Activated CD8-positive, alpha-beta memory T cell treated with anti-CD3 and anti-CD28 coated beads, Interleukin-2, amount 50 U/mL, for 1 hour (primary cell): ENCODE data around the gene TDRD12.
"Not testable (repeated sequence)": the region's sequence is repeated elsewhere in the genome, so short reads cannot be mapped to it uniquely, and the experiment has no call there.

Experiments
- DNase-seq: peaks from one replicate; pipeline ENCODE4 v3.0.0-alpha.2; 2020; ENCODE audit errors: extremely low read depth

TDRD12 gene

GRCh38 chr19:32693151-32694108 lies 26.1 kb upstream of the TDRD12 start:
- DNase-seq, result not testable (repeated sequence)

DNA sequence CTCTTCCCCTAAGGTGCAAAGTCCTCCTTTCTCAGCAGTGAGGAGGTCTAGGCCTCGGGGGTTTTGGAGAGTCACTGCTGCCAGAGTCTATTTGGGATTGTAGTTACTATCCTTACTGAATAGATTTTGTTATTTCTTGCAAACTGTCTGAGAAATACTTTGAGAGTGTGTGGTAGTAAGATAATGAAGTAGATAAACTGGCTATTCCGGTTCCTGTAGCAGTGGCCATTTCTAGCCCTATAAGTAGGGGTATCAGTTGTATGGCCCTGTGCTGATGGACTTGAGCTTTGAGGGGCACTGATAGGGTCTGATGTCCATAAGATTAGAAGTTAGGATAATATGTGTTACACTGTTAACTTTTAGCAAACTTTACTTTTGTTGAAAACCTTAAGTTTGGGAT lies 25.3 kb upstream of the TDRD12 start:
- DNase-seq, result not testable (repeated sequence)

GRCh38 chr19:32694851-32695250 lies 24.7 kb upstream of the TDRD12 start:
- DNase-seq, result not testable (repeated sequence)

- not testable (repeated sequence) for DNase-seq
Measured at GRCh38 chr19:32695506-32695905, 24.1 kb upstream of the TDRD12 start.

- DNase-seq, result not testable (repeated sequence)
Measured at GRCh38 chr19:32696771-32697170, 22.8 kb upstream of the TDRD12 start.

- not testable (repeated sequence) for DNase-seq
Measured at GRCh38 chr19:32700129-32700528, 19.4 kb upstream of the TDRD12 start.

- no peak for DNase-seq
Measured at GRCh38 chr19:32702010-32702409, 17.6 kb upstream of the TDRD12 start.

GRCh38 chr19:32704006-32704405 lies 15.6 kb upstream of the TDRD12 start:
- DNase-seq, result not testable (repeated sequence)

DNA sequence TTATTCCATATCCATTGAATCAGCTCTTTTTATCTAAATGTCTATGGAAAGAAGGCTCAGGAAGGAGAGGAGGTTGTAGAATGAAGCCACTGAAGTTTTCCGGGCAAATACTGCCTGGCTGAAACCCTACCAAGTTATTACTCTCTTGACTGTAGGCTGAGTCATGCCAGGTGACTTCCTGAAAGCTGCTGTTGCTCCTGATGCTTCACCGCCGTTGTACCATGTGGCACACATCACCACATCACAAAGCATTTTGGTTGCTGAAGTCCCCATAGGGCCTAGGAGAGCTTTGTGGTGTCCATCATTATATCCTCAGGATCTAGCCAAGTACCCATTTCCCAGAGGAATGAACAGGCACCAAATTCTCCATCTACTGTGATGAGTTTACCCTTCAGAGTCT lies 11.1 kb upstream of the TDRD12 start:
- DNase-seq, result no peak

DNA sequence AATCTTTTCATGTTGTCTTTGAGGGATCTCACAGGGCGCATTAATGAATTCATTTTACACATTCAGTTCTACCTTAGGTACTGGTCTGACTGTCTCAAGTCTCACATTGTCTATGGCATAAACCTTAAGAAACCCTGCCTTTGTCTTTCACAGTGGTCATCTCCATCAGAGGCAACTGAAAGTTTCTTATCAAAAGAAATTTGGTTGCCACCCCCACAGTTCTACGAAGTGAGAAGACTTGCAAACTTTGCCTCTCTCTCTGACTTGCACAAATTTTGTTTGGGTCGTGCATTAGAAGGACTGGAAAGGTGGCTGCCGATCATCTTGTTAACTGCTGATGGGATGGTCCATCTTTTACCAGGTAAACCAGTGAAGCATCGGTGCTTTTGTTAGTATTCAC lies 10.5 kb upstream of the TDRD12 start:
- DNase-seq, result no peak

DNA sequence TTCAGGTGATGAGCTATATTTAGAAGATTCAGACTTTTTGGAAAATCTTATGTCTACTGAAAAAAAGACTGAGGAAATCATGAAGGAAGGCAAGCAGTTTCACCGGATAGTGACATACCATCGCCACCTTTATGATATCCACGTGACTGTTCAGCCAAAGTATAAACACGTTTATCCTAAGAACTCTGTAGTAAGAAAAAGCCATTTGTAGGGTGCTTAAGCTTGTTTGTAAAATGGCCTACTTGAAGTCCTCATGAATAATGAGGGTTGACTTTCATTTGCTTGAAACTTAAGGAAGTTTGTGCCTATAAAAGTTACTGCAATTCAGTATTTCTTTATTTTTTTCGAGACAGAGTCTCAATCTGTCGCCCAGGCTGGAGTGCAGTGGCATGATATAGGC lies 7.8 kb upstream of the TDRD12 start:
- no peak for DNase-seq

- not testable (repeated sequence) for DNase-seq
Measured at GRCh38 chr19:32716203-32716602, 3.4 kb upstream of the TDRD12 start.

DNA sequence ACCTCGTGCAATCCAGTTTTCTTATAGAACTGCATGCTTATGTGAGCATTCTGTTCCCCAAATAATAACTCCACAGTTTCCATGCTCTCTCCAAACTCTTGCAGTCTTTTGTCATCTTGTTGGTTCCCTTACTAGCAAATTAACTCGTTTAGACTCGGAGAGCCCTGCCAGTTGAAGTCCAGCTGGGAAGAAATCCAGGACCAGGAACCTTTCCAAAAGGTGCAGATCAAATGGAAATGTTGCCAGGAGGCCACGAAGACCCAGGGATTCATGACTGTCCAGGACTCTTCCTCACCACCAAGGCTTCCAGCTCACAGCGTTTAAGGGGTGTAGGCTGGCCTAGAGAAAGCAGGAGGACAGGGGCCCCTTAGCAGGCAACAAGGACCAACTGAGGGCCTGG lies 2.1 kb upstream of the TDRD12 start:
- no peak for DNase-seq

- no peak for DNase-seq
Measured at GRCh38 chr19:32718286-32718685, 1.3 kb upstream of the TDRD12 start.

DNA sequence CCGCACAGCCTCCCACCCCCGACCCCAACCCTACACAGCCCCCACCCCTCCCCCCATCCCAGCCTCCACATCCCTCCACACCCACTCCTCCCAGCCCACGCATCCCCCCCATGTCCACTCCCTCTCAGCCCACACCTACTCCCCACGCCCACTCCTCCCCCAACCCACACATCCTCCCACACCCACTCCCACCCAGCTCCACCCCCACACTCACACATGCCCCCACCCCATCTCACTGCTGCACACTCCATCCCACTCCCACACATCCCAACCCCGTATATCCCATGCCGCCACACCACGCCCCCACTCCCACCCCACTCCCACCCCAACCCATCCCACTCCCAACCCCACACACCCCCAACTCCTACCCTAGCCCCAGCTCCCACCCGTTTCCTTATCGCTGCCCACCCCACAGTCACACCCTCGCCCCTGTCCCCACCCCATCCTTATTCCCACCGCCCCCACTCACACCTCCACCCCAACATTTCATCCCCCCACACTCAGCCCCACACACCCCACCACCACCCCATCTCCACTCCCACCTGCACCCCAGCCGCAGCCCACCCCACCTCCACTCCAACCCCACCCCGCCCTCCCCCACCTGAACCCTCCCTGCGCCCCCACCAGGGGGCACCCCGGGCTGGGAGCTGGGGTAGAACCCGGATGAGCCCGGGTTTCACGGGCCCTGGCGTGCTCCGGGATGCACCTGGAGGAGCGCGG lies 809 bp downstream of the TDRD12 start:
- DNase-seq, result no peak

DNA sequence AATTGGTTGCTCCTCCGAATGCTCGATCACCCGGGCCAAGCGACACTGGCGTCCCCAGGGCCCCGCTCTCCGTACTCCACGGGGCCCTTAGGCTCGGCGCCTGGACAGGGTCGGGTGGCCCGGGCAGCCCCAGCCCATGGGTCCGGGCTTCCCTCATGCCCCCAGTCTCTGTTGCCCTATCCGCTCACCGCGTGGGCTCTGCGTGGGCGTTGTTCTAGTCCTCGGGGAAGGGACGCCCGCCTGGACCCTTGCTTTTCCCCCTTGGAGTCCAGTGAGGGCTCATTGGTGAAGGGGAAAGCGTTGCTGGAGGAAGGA lies 1.3 kb downstream of the TDRD12 start:
- DNase-seq, result no peak

DNA sequence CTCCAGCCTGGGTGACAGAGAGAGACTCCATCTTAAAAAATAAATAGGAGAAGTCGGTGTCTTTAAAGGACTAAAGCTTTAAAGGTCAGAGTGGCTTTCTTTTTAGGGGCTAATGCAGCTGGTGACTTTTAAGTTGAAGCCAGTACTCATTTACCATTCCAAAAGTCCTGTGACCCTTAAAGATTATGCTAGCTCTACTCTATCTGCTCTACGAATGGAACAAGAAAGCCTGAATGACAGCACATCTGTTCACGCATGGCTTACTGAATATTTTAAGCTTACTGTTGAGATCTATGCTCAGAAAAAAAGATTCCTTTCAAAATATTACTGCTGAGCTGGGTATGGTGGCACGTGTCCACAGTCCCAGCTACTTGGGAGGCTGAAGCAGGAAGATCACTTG lies 16.4 kb downstream of the TDRD12 start:
- DNase-seq, result no peak

GRCh38 chr19:32743021-32743420 lies 23.5 kb downstream of the TDRD12 start:
- no peak for DNase-seq

GRCh38 chr19:32743447-32743846 lies 23.9 kb downstream of the TDRD12 start:
- no peak for DNase-seq

- DNase-seq, result no peak
Measured at GRCh38 chr19:32744555-32745325, 25.2 kb downstream of the TDRD12 start.

DNA sequence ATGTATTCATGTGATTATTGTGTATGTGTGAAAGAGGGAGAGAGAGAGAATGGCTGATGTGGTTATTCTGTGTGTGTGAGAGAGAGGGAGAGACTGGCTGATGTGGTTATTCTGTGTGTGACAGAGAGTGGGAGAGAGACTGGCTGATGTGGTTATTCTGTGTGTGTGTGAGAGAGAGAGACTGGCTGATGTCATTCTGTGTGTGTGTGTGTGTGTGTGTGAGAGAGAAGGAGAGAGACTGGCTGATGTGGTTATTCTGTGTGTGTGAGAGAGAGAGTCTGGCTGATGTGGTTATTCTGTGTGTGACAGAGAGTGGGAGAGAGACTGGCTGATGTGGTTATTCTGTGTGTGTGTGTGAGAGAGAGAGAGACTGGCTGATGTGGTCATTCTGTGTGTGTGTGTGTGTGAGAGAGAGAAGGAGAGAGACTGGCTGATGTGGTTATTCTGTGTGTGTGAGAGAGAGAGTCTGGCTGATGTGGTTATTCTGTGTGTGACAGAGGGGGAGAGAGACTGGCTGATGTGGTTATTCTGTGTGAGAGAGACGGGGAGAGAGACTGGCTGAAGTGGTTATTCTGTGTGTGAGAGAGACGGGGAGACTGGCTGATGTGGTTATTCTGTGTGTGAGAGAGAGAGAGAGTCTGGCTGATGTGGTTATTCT lies 26.2 kb downstream of the TDRD12 start:
- not testable (repeated sequence) for DNase-seq
